ENCODE results near the gene SLC2A2.

- TF ChIP-seq REST (IDR thresholded peaks at IDR 0.05; ENCODE audit: insufficient read depth in 1 of 2, low read depth in 2 of 2, low read length in 2 of 2) (no peak), POLR2AphosphoS5 (IDR thresholded peaks at IDR 0.05; ENCODE audit: low read depth, low read length) (no peak), SIN3A (IDR thresholded peaks at IDR 0.05; ENCODE audit: borderline replicate concordance, insufficient read depth, low read length) (no peak), TAF1 (IDR thresholded peaks at IDR 0.05; ENCODE audit: borderline replicate concordance, insufficient read depth, low read length) (no peak), FOXP2 (optimal IDR thresholded peaks at IDR 0.05; ENCODE audit: borderline replicate concordance, extremely low read depth, extremely low read length, insufficient read depth) (no peak)
Observed at GRCh38 chr3:171021377-171021776, 5.1 kb downstream of the SLC2A2 start.

Data from PFSK-1 (cell line).